ENCODE results near the gene ATPAF2. TPM values are rescaled to one million over a fixed set of nuclear protein-coding genes. Genes with fewer than 3 reads are reported as not detected.

Gene ATPAF2
- total and polyA plus RNA-seq, 4 experiments from 2014 or later, result 16.6 to 24.3 (median 21.0) TPM

DNA sequence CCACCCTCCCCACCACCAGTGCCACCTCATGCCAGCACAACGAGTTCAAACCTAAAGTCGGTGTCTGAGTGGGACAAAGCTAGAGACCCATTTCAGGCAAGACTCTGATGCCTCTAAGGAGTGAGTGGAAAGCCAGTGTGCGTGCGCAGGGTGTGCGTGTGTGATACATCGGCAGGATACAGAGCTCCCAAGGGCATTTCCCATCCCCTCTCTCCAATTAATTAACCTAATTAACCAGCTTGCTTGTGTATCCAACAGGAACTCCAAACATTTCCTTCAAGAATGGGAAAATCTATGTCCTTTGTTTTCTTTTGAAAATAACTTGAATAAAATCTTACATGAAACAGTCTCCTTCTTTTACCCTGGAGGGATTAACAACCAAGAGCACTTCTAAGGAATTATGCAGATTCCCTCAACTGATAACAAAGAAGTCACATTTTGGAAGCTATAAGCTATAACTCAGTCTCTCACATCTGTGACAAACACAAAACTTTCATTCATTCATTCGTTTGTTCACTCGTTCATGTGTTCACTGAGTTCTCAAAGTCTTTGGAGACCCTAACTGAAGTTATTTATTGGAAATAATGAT, 9.9 kb downstream of the ATPAF2 start:
- no peak overlapping the region for H3K27ac ChIP-seq (ENCODE audit: low read depth, low read length)
- H3K27me3 ChIP-seq (ENCODE audit: insufficient read depth, low read length), result no peaks in the 10 kb centered on the region
- peaks cover 18% of the 10 kb centered on the region for H3K36me3 ChIP-seq (ENCODE audit: insufficient read depth, low read length)
- H3K4me1 Mint-ChIP-seq, result peaks cover 11 to 25% (median 16%) of the 10 kb centered on the region in 4 donors
- no peaks in the 10 kb centered on the region for H3K9me3 ChIP-seq (ENCODE audit: control insufficient read depth in 1 of 2, low read length in 2 of 2)
- H3K9me3 Mint-ChIP-seq, result no peaks in the 10 kb centered on the region
- H3K4me3 Mint-ChIP-seq, result no peak overlapping the region
- no peak overlapping the region for H3K4me3 ChIP-seq (ENCODE audit: low read length in 2 of 2)
- intact Hi-C loops (cut with micrococcal nuclease), result no loop called here
- CTCF ChIA-PET (ENCODE audit: partially characterized antibody), result interaction anchor here (0.7 to 1.5 kb wide), 4 partner anchors 9 to 216 kb away, joined by 3 to 6 read pairs (median 4); partner anchors contain the start of gene ATPAF2
- DNase-seq, result no peak
- H3K27me3 Mint-ChIP-seq, result no peaks in the 10 kb centered on the region
- H3K36me3 Mint-ChIP-seq, result peaks cover 14 to 24% of the 10 kb centered on the region in 2 donors
- H3K4me1 ChIP-seq (ENCODE audit: insufficient read depth, low read length), result peaks cover 14% of the 10 kb centered on the region
- H3K27ac Mint-ChIP-seq, result no peak overlapping the region
- POLR2A ChIA-PET (ENCODE audit: partially characterized antibody), result no interaction called here

DNA sequence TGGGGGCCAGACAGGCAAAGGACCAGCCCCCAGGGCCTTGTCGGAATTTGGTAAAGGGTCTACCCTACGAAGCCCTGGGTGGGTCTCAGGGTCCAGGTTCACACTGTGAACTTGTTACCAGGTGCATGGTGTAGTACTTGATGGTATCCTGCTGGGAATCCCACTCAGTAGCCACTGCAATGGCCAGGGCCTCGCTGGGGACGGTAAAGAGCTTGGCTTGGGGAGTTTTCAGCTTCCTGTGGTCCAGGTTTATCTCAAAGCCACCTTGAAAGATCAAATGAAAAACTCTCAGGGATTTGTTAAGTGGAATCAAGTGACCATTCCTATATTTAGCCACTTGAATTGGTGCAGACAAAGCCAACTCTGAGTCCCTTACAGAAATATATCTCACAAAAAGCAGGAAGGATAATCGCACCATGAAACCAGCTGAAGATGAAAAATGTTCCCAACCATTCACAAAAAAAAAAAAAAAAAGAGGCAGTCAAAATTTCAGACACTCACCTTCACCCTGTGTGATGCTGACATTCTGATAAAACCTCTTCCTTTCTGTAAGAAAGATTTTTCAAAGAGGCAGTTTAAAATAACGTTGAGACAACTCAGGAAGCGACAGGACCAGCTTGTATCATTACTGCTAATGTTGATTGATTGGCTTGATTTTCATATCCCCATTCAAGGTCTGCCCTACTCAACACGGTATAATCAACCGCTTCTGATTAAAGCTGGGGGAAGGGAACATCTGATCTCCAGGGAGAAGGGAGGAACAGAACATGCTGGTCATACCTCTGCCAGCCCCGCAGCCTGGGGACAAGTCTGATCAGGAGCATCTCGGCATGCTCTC, 10.6 kb downstream of the ATPAF2 start:
- POLR2A ChIA-PET (ENCODE audit: partially characterized antibody), result no interaction called here
- H3K4me3 ChIP-seq (ENCODE audit: low read length in 2 of 2), result no peak overlapping the region
- Mint-ChIP-seq H3K27ac (no peak overlapping the region), H3K36me3 (peaks cover 14 to 28% of the 10 kb centered on the region in 2 donors), H3K4me3 (no peak overlapping the region), H3K9me3 (no peaks in the 10 kb centered on the region), H3K4me1 (peaks cover 7 to 20% (median 11%) of the 10 kb centered on the region in 4 donors), H3K27me3 (no peaks in the 10 kb centered on the region)
- H3K9me3 ChIP-seq (ENCODE audit: control insufficient read depth in 1 of 2, low read length in 2 of 2), result no peaks in the 10 kb centered on the region
- peaks cover 13% of the 10 kb centered on the region for H3K4me1 ChIP-seq (ENCODE audit: insufficient read depth, low read length)
- no peak overlapping the region for H3K27ac ChIP-seq (ENCODE audit: low read depth, low read length)
- intact Hi-C loops (cut with micrococcal nuclease), result no loop called here
- no peaks in the 10 kb centered on the region for H3K27me3 ChIP-seq (ENCODE audit: insufficient read depth, low read length)
- no peak for DNase-seq
- CTCF ChIA-PET (ENCODE audit: partially characterized antibody), result interaction anchor here (1.5 kb wide), 1 partner anchor 10 kb away, joined by 5 read pairs; the partner anchor contains the start of gene ATPAF2
- peaks cover 18% of the 10 kb centered on the region for H3K36me3 ChIP-seq (ENCODE audit: insufficient read depth, low read length)

DNA sequence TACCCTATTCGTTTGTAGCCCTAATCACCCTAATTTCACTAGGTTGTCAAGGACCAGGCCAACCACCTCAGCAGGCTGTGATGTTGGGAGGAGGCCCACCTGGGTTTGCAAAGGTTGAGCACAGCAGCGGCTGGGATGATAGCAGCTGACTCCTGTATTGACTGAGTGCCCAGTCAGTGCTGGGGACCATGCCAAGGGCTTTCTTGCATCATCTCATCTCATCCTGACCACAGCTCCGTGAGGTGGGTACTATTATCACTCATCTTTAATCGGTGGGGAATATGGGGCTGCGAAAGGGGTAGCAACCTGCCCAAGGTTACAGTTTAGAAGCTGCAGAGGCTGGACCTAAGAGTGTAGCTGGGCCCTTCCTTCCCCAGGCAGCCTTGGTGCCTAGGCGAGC, 11.7 kb downstream of the ATPAF2 start:
- H3K27me3 Mint-ChIP-seq, result no peaks in the 10 kb centered on the region
- CTCF ChIA-PET (ENCODE audit: partially characterized antibody), result no interaction called here
- H3K4me1 ChIP-seq (ENCODE audit: insufficient read depth, low read length), result peaks cover 5% of the 10 kb centered on the region
- no peaks in the 10 kb centered on the region for H3K27me3 ChIP-seq (ENCODE audit: insufficient read depth, low read length)
- H3K4me1 Mint-ChIP-seq, result peaks cover 4 to 12% (median 7%) of the 10 kb centered on the region in 4 donors
- no peaks in the 10 kb centered on the region for H3K9me3 ChIP-seq (ENCODE audit: control insufficient read depth in 1 of 2, low read length in 2 of 2)
- H3K27ac ChIP-seq (ENCODE audit: low read depth, low read length), result no peak overlapping the region
- H3K36me3 Mint-ChIP-seq, result peaks cover 14 to 29% of the 10 kb centered on the region in 2 donors
- DNase-seq, result no peak
- H3K36me3 ChIP-seq (ENCODE audit: insufficient read depth, low read length), result peaks cover 18% of the 10 kb centered on the region
- H3K27ac Mint-ChIP-seq, result no peak overlapping the region
- intact Hi-C loops (cut with micrococcal nuclease), result no loop called here
- H3K4me3 ChIP-seq (ENCODE audit: low read length in 2 of 2), result no peak overlapping the region
- no peaks in the 10 kb centered on the region for H3K9me3 Mint-ChIP-seq
- POLR2A ChIA-PET (ENCODE audit: partially characterized antibody), result no interaction called here
- H3K4me3 Mint-ChIP-seq, result no peak overlapping the region

DNA sequence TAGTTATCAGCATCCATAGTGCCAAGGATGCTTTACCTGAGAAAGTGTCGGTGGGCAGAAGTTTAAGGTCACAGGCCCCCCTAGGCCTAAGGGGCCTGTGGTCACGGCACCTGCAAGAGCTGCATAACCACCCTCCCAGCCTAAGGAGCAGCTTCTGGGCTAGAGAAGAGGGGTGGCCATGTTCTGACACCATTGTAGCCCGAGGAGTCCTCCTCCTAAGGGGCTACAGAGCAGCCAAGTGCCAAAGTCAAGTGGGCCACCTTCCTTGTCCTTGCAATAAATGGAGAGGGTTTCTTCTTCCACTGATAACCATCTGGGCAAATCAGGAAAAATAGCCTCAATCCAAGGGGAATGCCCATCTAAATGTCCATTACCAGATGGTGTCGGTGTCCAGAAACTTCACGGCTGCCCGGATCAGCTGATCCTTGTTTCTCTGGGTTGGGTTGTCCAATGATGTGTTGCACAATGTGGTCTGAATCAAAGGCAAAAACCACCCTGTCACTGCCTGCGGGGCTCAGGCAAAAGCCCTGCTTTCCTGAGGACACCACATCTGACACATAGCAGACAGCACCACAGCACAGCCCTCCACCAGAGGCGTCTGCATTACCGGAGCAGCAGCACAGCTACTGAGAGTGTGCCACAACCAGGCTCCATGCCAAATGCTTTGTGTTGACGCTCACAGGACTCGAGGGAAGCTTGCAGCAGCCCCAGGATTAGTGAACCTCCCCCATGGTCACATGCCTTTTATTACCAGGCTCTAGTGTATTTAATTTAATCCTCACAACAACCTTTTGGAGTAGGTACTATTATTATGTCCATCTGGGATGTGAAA, 12.8 kb downstream of the ATPAF2 start:
- Histone ChIP-seq H3K4me3 (ENCODE audit: low read length in 2 of 2) (no peak overlapping the region), H3K27ac (ENCODE audit: low read depth, low read length) (no peak overlapping the region), H3K9me3 (ENCODE audit: control insufficient read depth in 1 of 2, low read length in 2 of 2) (no peaks in the 10 kb centered on the region), H3K36me3 (ENCODE audit: insufficient read depth, low read length) (peaks cover 18% of the 10 kb centered on the region), H3K4me1 (ENCODE audit: insufficient read depth, low read length) (peaks cover 5% of the 10 kb centered on the region), H3K27me3 (ENCODE audit: insufficient read depth, low read length) (no peaks in the 10 kb centered on the region)
- peaks cover 14 to 29% of the 10 kb centered on the region in 2 donors for H3K36me3 Mint-ChIP-seq
- intact Hi-C loops (cut with micrococcal nuclease), result no loop called here
- H3K27me3 Mint-ChIP-seq, result no peaks in the 10 kb centered on the region
- peak in 1 of 5 donors; percentile 11 for DNase-seq
- H3K4me1 Mint-ChIP-seq, result peaks cover 4 to 12% (median 7%) of the 10 kb centered on the region in 4 donors
- peak overlapping the region in 1 of 7 donors; percentile 48 for H3K27ac Mint-ChIP-seq
- CTCF ChIA-PET (ENCODE audit: partially characterized antibody), result interaction anchor here (0.8 to 2.1 kb wide), 5 partner anchors 9 to 345 kb away, joined by 3 to 5 read pairs (median 3); partner anchors contain the start of gene RAI1
- POLR2A ChIA-PET (ENCODE audit: partially characterized antibody), result interaction anchor here (0.8 kb wide), 1 partner anchor 157 kb away, joined by 3 read pairs; no protein-coding TSS in a partner anchor
- H3K4me3 Mint-ChIP-seq, result peak overlapping the region in 1 of 8 donors; percentile 16
- H3K9me3 Mint-ChIP-seq, result no peaks in the 10 kb centered on the region

DNA sequence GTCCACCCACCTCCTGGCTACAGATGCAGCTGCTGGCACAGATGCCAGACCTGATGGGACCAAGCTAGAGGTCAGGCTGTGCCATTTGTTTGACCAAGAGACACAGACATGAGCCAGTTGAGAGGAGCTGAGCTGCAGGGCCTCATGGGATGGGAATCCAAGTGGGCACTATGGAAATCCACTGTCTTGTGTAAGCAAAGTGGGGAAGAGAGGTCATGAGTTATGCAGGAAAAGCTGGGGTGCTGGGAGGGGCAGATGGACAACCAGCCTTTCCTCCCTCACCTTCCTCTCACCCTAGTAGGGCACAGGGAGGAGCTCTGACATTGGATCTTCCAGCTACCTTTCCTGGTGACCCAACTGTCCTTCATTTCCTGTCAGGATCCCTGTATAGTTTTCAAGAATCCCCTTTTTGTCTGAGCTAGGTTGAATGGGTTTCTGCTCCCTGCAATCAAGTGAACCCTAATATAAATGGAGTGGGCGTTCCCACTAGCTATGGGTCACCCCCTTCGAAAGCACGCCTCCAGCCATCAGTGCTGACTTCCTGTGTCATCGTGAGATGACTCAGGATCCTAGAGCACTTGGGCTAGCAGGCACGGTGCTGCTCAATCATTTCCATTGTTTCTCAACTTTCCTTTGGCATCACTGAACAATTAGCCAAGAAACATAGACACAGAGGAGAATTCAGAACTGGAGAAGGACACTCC, 13.6 kb downstream of the ATPAF2 start:
- Histone ChIP-seq H3K36me3 (ENCODE audit: insufficient read depth, low read length) (peaks cover 18% of the 10 kb centered on the region), H3K27ac (ENCODE audit: low read depth, low read length) (no peak overlapping the region), H3K4me1 (ENCODE audit: insufficient read depth, low read length) (peaks cover 5% of the 10 kb centered on the region), H3K27me3 (ENCODE audit: insufficient read depth, low read length) (no peaks in the 10 kb centered on the region), H3K9me3 (ENCODE audit: control insufficient read depth in 1 of 2, low read length in 2 of 2) (no peaks in the 10 kb centered on the region), H3K4me3 (ENCODE audit: low read length in 2 of 2) (no peak overlapping the region)
- CTCF ChIA-PET (ENCODE audit: partially characterized antibody), result interaction anchor here (0.8 to 2.1 kb wide), 6 partner anchors 8 to 345 kb away, joined by 3 to 6 read pairs (median 4); partner anchors contain the start of gene RAI1
- Mint-ChIP-seq H3K36me3 (peaks cover 14 to 33% of the 10 kb centered on the region in 2 donors), H3K27ac (peak overlapping the region in 2 of 7 donors; percentile 6 to 48), H3K4me1 (peaks cover 4 to 12% (median 7%) of the 10 kb centered on the region in 4 donors), H3K27me3 (no peaks in the 10 kb centered on the region), H3K9me3 (no peaks in the 10 kb centered on the region), H3K4me3 (no peak overlapping the region)
- DNase-seq, result no peak
- intact Hi-C loops (cut with micrococcal nuclease), result no loop called here
- POLR2A ChIA-PET (ENCODE audit: partially characterized antibody), result interaction anchor here (0.8 kb wide), 1 partner anchor 158 kb away, joined by 3 read pairs; no protein-coding TSS in a partner anchor

DNA sequence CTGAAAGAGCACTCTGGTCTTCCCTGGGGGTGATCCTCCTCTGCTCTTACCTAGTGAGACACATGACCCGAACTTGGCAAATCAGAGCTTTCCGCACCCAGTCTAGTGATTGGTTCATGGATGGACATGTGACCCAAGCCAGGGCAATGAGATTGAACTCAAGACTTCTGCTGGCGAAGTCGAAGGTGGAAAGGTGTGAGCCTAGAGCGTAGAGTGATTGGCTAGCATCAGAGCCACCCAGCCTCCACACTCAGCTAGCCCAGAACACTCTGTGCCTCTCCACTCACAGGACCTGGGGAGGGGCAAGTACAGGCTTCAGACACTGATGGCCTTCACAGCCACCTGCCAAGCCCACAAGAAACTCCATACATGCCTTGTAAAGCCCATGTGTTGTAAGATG, 17.6 kb downstream of the ATPAF2 start:
- H3K9me3 ChIP-seq (ENCODE audit: control insufficient read depth in 1 of 2, low read length in 2 of 2), result no peaks in the 10 kb centered on the region
- H3K27ac ChIP-seq (ENCODE audit: low read depth, low read length), result no peak overlapping the region
- intact Hi-C loops (cut with micrococcal nuclease), result no loop called here
- Mint-ChIP-seq H3K4me1 (peaks cover 4 to 7% (median 6%) of the 10 kb centered on the region in 4 donors), H3K36me3 (peaks cover 11 to 38% of the 10 kb centered on the region in 2 donors), H3K27me3 (no peaks in the 10 kb centered on the region), H3K27ac (no peak overlapping the region), H3K4me3 (no peak overlapping the region), H3K9me3 (no peaks in the 10 kb centered on the region)
- no peak overlapping the region for H3K4me3 ChIP-seq (ENCODE audit: low read length in 2 of 2)
- POLR2A ChIA-PET (ENCODE audit: partially characterized antibody), result no interaction called here
- no peaks in the 10 kb centered on the region for H3K27me3 ChIP-seq (ENCODE audit: insufficient read depth, low read length)
- CTCF ChIA-PET (ENCODE audit: partially characterized antibody), result interaction anchor here (1.8 kb wide), 1 partner anchor 12 kb away, joined by 5 read pairs; no protein-coding TSS in a partner anchor
- peaks cover 4% of the 10 kb centered on the region for H3K36me3 ChIP-seq (ENCODE audit: insufficient read depth, low read length)
- no peak for DNase-seq
- peaks cover 5% of the 10 kb centered on the region for H3K4me1 ChIP-seq (ENCODE audit: insufficient read depth, low read length)

Measured in CD4-positive, alpha-beta memory T cell (primary cell).